GM12874 (cell line): Measurements from ENCODE around the gene AGAP1.

Source experiments
- CTCF ChIP-seq: IDR thresholded peaks from 2 replicates; pipeline ENCODE4 v1.5.1; 2011; ENCODE audit warnings: low read depth, mild to moderate bottlenecking, control low read depth, low read length, moderate library complexity; ENCODE audit not compliant: insufficient read depth

Gene AGAP1

GRCh38 chr2:235937526-235937925 lies 443.7 kb downstream of the AGAP1 start:
- no peak for TF ChIP-seq CTCF

- no peak for TF ChIP-seq CTCF
Measured at GRCh38 chr2:235937936-235938335, 444.1 kb downstream of the AGAP1 start.

GRCh38 chr2:235938611-235939010 lies 444.8 kb downstream of the AGAP1 start:
- TF ChIP-seq CTCF = no peak

- no peak for TF ChIP-seq CTCF
Measured at GRCh38 chr2:235939471-235939870, 445.6 kb downstream of the AGAP1 start.

GRCh38 chr2:235940330-235940729 lies 446.5 kb downstream of the AGAP1 start:
- TF ChIP-seq CTCF = no peak

- TF ChIP-seq CTCF = no peak
Measured at GRCh38 chr2:235944591-235944990, 450.7 kb downstream of the AGAP1 start.

GRCh38 chr2:235945608-235946140 lies 451.8 kb downstream of the AGAP1 start:
- TF ChIP-seq CTCF = no peak

- TF ChIP-seq CTCF = no peak
Measured at GRCh38 chr2:235946590-235946989, 452.7 kb downstream of the AGAP1 start.
